ENCODE results near the gene PCDH10.

The PCDH10 gene, protein sequence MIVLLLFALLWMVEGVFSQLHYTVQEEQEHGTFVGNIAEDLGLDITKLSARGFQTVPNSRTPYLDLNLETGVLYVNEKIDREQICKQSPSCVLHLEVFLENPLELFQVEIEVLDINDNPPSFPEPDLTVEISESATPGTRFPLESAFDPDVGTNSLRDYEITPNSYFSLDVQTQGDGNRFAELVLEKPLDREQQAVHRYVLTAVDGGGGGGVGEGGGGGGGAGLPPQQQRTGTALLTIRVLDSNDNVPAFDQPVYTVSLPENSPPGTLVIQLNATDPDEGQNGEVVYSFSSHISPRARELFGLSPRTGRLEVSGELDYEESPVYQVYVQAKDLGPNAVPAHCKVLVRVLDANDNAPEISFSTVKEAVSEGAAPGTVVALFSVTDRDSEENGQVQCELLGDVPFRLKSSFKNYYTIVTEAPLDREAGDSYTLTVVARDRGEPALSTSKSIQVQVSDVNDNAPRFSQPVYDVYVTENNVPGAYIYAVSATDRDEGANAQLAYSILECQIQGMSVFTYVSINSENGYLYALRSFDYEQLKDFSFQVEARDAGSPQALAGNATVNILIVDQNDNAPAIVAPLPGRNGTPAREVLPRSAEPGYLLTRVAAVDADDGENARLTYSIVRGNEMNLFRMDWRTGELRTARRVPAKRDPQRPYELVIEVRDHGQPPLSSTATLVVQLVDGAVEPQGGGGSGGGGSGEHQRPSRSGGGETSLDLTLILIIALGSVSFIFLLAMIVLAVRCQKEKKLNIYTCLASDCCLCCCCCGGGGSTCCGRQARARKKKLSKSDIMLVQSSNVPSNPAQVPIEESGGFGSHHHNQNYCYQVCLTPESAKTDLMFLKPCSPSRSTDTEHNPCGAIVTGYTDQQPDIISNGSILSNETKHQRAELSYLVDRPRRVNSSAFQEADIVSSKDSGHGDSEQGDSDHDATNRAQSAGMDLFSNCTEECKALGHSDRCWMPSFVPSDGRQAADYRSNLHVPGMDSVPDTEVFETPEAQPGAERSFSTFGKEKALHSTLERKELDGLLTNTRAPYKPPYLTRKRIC

DNA sequence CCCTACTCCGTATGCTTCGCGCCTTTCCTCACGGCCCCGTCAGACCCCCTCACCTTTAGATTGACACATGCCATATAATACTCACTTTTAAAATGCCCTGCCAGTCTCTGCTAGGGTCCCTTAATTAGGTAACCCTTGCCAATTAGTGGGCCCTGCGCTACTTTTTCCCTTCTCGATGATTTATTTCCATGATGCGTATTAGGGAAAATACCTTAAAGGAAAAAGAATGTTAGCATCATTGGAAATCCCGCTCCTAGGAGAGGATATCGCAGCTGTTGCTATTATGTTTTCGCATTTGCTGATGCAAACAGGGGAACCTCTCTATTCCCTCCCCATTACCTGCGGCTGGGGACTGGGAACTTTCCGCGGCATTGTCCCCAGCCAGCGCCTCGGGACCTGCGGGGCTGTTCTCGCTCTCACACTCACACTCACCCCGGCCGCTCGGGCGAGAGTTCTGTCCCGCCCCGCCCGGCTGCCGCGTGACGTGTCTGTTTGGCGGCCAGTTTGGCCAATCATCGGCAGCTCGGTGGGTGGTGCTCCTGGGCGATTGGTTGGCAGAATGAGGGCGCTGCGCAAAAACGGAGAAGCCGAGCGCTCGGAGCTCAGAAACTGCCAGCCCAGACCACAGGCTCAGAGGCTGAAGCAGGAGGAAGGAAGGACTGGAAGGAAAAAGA is at the start of gene PCDH10:
Gene PCDH10 (plus strand): TSS at position 605 of the 674 bp plus-strand sequence. CDS start 847 bp downstream, outside the sequence.
- Histone ChIP-seq H3K36me3 (ENCODE audit: low read length) (no peaks in the 10 kb centered on the region), H4K20me1 (ENCODE audit: low read depth, low read length) (no peaks in the 10 kb centered on the region), H3K4me3 (ENCODE audit: insufficient read depth, low read length, poor library complexity, severe bottlenecking) (no peak within 1 kb of the TSS), H2AFZ (ENCODE audit: low read depth, low read length, severe bottlenecking) (no peak within 1 kb of the TSS), H3K9ac (ENCODE audit: low read length) (no peak within 1 kb of the TSS), H3K4me2 (ENCODE audit: low read depth, low read length, poor library complexity, severe bottlenecking) (no peak within 1 kb of the TSS), H3K79me2 (ENCODE audit: insufficient read depth, low read length) (no peaks in the 10 kb centered on the region), H3K27me3 (ENCODE audit: low read length) (no peaks in the 10 kb centered on the region), H3K9me2 (replicated peaks; ENCODE audit: insufficient read depth, low read length) (no peaks in the 10 kb centered on the region), H3F3A (ENCODE audit: insufficient read depth) (no peaks in the 10 kb centered on the region), H3K9me3 (ENCODE audit: insufficient read depth, low read length) (no peaks in the 10 kb centered on the region), H3K27ac (ENCODE audit: low read depth, low read length) (no peak within 1 kb of the TSS)
- no peak for TF ChIP-seq EZH2phosphoT487 (conservative IDR thresholded peaks at IDR 0.05; ENCODE audit: low read length)
- TF ChIP-seq, protein P1, sequence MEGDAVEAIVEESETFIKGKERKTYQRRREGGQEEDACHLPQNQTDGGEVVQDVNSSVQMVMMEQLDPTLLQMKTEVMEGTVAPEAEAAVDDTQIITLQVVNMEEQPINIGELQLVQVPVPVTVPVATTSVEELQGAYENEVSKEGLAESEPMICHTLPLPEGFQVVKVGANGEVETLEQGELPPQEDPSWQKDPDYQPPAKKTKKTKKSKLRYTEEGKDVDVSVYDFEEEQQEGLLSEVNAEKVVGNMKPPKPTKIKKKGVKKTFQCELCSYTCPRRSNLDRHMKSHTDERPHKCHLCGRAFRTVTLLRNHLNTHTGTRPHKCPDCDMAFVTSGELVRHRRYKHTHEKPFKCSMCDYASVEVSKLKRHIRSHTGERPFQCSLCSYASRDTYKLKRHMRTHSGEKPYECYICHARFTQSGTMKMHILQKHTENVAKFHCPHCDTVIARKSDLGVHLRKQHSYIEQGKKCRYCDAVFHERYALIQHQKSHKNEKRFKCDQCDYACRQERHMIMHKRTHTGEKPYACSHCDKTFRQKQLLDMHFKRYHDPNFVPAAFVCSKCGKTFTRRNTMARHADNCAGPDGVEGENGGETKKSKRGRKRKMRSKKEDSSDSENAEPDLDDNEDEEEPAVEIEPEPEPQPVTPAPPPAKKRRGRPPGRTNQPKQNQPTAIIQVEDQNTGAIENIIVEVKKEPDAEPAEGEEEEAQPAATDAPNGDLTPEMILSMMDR (IDR thresholded peaks at IDR 0.05; ENCODE audit: insufficient read depth, low read length, poor library complexity, severe bottlenecking) = no peak

DNA sequence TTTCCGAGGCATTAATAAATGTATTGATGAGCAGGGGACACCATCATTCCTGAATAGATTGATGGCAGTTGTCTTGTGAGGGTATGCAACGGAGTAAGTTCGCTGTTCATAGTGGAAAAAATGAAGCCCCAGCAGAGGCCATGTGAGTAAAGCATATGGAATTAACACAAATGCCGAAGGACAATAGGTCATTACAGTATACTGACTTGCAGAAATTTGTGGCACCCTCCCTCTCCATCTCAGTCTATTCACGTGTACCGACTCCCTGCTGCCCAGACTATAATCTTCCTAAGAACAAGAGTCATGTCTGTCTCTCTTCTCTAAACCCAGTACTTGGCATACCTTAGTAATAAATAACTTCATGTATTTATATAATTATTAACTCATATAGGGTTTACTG is 47.1 kb upstream of the PCDH10 start:
- Histone ChIP-seq H4K20me1 (ENCODE audit: low read depth, low read length) (no peaks in the 10 kb centered on the region), H3K36me3 (ENCODE audit: low read length) (no peaks in the 10 kb centered on the region), H3K4me3 (ENCODE audit: insufficient read depth, low read length, poor library complexity, severe bottlenecking) (no peak overlapping the region), H3K79me2 (ENCODE audit: insufficient read depth, low read length) (no peaks in the 10 kb centered on the region), H3K9ac (ENCODE audit: low read length) (no peak overlapping the region), H3F3A (ENCODE audit: insufficient read depth) (no peaks in the 10 kb centered on the region), H3K27me3 (ENCODE audit: low read length) (no peaks in the 10 kb centered on the region), H3K9me3 (ENCODE audit: insufficient read depth, low read length) (no peaks in the 10 kb centered on the region), H3K4me2 (ENCODE audit: low read depth, low read length, poor library complexity, severe bottlenecking) (no peak overlapping the region), H3K27ac (ENCODE audit: low read depth, low read length) (no peak overlapping the region), H3K9me2 (replicated peaks; ENCODE audit: insufficient read depth, low read length) (no peaks in the 10 kb centered on the region), H2AFZ (ENCODE audit: low read depth, low read length, severe bottlenecking) (no peak overlapping the region)
- TF ChIP-seq EZH2phosphoT487 (conservative IDR thresholded peaks at IDR 0.05; ENCODE audit: low read length) = no peak
- TF ChIP-seq, protein P1 (IDR thresholded peaks at IDR 0.05; ENCODE audit: insufficient read depth, low read length, poor library complexity, severe bottlenecking) = no peak

DNA sequence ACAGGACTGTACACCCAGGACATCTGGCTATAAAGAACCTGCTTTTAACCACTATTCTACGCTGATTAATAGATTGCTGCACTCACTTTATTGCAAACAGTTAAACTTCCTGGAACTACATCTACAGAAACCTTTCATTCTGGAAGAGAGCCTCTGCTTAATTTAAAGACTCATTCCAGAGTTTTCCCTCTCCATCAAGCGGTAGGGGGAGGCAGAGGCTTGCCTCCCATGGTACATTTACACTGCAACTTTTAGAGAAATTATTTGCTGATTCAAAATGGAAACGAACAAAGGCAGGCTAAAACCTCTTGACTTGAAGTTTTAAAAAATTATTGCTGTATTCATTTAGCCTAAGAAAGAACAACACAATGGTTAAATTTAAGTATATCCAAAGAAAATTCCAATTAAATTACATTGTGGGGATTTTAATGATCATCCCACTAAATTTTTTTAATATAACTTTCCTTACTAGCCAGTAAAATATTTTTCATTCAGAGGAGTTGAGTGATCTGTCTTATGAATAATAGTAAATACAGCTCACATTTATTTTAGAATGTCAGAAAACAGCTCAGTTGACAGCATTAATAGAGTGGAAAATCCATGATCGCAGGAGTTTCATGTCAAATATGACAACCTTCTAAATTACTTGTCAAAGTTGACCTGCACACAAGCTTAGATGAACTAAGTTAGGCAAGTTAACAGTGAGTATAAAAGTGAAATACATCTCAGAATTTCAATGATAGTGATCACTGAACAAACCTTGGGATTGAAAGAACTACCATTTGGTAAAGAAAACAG is 46.3 kb upstream of the PCDH10 start:
- Histone ChIP-seq H3K27me3 (ENCODE audit: low read length) (no peaks in the 10 kb centered on the region), H3K9me3 (ENCODE audit: insufficient read depth, low read length) (no peaks in the 10 kb centered on the region), H3K9me2 (replicated peaks; ENCODE audit: insufficient read depth, low read length) (no peaks in the 10 kb centered on the region), H3K4me3 (ENCODE audit: insufficient read depth, low read length, poor library complexity, severe bottlenecking) (no peak overlapping the region), H4K20me1 (ENCODE audit: low read depth, low read length) (no peaks in the 10 kb centered on the region), H2AFZ (ENCODE audit: low read depth, low read length, severe bottlenecking) (no peak overlapping the region), H3F3A (ENCODE audit: insufficient read depth) (no peaks in the 10 kb centered on the region), H3K27ac (ENCODE audit: low read depth, low read length) (no peak overlapping the region), H3K9ac (ENCODE audit: low read length) (no peak overlapping the region), H3K36me3 (ENCODE audit: low read length) (no peaks in the 10 kb centered on the region), H3K4me2 (ENCODE audit: low read depth, low read length, poor library complexity, severe bottlenecking) (no peak overlapping the region), H3K79me2 (ENCODE audit: insufficient read depth, low read length) (no peaks in the 10 kb centered on the region)
- TF ChIP-seq, protein P1 (IDR thresholded peaks at IDR 0.05; ENCODE audit: insufficient read depth, low read length, poor library complexity, severe bottlenecking) = no peak
- no peak for TF ChIP-seq EZH2phosphoT487 (conservative IDR thresholded peaks at IDR 0.05; ENCODE audit: low read length)

Data from SU-DHL-6 (cell line).